ENCODE measurements around the gene VGF.

VGF gene

DNA sequence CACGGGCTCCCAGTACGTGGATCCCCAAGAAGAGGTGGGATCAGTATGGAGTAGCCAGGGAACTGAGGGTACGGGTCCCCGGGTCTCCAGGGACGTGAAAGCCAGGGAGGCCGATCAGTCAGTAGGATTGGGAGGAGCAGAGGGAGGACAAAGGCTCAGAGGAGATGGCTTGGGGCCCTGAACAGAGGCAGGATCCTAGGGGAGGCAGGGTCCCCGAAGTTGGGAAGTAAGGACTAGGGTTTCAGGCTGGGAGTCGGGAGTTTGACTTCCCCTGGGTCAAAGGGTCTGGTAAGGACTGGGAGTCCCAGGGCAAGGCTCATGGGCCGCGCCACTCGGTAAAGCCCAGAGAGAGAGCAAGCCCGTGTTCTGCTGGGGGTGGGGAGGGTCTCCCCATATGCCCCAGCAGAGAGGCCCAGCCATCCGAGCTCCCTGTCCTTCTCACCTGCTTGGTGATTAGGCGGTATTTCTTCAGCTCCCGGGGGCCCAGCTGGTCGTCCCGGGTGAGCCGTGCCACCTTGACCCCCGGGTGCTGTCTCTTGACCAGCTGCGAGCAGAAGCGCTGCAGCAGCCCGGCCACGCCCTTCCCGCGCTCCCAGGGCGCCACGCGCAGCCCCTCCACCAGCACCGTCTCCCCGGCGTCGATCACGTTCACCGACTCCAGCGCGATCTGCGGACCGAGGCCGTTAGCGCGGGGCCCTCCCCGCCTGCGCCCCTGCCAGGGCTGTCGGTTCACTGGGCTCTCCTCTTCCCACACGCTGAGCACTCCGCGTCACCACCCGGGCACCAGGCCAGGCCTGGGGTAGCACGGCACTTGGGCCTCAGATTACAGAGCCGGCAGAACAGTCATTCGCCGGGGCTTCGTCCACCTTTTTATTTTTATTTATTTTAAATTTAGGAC is 7.7 kb upstream of the VGF start:
- Histone ChIP-seq H3K27ac (ENCODE audit: low read depth, low read length) (no peak overlapping the region), H3K9ac (ENCODE audit: low read depth in 1 of 2, low read length in 2 of 2) (no peak overlapping the region), H3K36me3 (ENCODE audit: control insufficient read depth in 1 of 2, insufficient read depth in 2 of 2, low read length in 2 of 2) (no peaks in the 10 kb centered on the region), H3K4me3 (ENCODE audit: low read depth in 1 of 2, low read length in 2 of 2) (peak overlapping the region in 1 of 2 donors; percentile 43), H3K4me1 (ENCODE audit: control insufficient read depth in 1 of 2, insufficient read depth in 2 of 2, low read length in 2 of 2) (peaks cover 22 to 42% of the 10 kb centered on the region in 2 donors), H3K9me3 (ENCODE audit: control insufficient read depth in 1 of 2, low read length in 2 of 2) (no peaks in the 10 kb centered on the region), H3K27me3 (ENCODE audit: control insufficient read depth in 1 of 2, insufficient read depth in 2 of 2, low read length in 2 of 2) (peaks cover 66 to 76% of the 10 kb centered on the region in 2 donors)

DNA sequence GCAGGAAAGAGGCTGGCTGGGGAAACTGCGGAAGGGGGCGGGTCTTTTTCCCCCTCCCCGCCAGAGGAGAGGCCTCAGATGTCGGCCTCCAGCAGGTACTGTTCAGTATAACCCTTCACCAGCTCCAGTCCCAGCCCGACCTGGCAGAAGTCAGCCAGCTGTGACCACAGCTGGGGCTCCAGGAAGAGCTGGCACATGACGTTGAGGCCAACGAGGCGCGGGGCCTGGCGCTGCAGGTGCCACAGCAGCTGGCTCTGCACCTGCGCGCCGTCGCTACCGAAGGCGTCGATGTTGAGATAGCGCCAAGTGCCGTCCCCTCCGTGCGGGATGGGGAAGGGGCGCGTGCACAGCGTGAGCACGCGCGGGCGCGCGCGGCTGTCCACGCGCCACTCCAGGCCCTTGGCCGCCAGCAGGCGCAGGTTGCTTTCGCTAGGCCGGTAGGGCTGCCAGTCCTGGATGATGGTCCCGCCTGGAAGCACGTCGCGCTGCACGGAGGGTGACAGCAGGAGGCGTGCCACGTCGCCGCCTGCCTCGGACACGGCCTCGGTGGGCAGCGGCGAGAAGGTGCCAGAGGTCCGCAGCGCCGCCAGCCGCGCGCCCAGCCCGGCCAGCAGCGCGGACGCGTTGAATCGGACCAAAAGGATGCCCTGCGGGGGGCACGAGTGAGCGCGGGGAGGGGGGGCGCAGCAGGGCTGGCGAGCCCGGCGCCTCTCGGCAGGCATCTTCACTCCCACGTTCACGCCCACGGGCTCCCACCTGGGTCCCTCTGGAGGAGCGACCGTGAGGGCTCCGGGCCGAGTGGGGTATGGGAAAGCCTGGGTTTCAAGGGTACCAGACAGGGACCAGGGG is 6.9 kb upstream of the VGF start:
- Histone ChIP-seq H3K36me3 (ENCODE audit: control insufficient read depth in 1 of 2, insufficient read depth in 2 of 2, low read length in 2 of 2) (no peaks in the 10 kb centered on the region), H3K4me3 (ENCODE audit: low read depth in 1 of 2, low read length in 2 of 2) (peak overlapping the region; percentile 15 to 32), H3K4me1 (ENCODE audit: control insufficient read depth in 1 of 2, insufficient read depth in 2 of 2, low read length in 2 of 2) (peaks cover 22 to 42% of the 10 kb centered on the region in 2 donors), H3K27me3 (ENCODE audit: control insufficient read depth in 1 of 2, insufficient read depth in 2 of 2, low read length in 2 of 2) (peaks cover 69 to 77% of the 10 kb centered on the region in 2 donors), H3K27ac (ENCODE audit: low read depth, low read length) (no peak overlapping the region), H3K9ac (ENCODE audit: low read depth in 1 of 2, low read length in 2 of 2) (no peak overlapping the region), H3K9me3 (ENCODE audit: control insufficient read depth in 1 of 2, low read length in 2 of 2) (no peaks in the 10 kb centered on the region)

DNA sequence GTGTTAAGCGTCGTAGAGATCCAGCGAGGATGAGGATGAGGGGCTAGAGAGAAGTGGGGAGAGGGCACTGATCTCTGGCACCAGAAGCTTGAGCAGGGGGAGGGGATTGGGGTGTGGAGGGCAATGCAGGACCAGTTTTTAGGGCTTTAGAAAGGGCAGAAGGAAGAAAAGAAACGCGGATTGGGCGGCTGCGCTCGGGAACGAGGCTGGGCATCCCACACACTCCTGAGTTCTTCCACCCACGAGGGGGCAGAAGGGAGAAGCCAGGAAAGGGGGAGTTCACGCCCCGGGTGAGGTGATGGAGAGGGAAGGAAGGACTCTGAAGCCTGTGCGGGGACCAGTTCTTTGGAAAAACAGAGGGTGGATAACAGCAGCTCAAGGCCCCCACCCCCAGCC is 6.1 kb upstream of the VGF start:
- no peak overlapping the region for H3K4me3 ChIP-seq (ENCODE audit: low read depth in 1 of 2, low read length in 2 of 2)
- no peaks in the 10 kb centered on the region for H3K36me3 ChIP-seq (ENCODE audit: control insufficient read depth in 1 of 2, insufficient read depth in 2 of 2, low read length in 2 of 2)
- no peak overlapping the region for H3K9ac ChIP-seq (ENCODE audit: low read depth in 1 of 2, low read length in 2 of 2)
- H3K27ac ChIP-seq (ENCODE audit: low read depth, low read length), result no peak overlapping the region
- no peaks in the 10 kb centered on the region for H3K9me3 ChIP-seq (ENCODE audit: control insufficient read depth in 1 of 2, low read length in 2 of 2)
- peaks cover 72 to 79% of the 10 kb centered on the region in 2 donors for H3K27me3 ChIP-seq (ENCODE audit: control insufficient read depth in 1 of 2, insufficient read depth in 2 of 2, low read length in 2 of 2)
- peaks cover 22 to 42% of the 10 kb centered on the region in 2 donors for H3K4me1 ChIP-seq (ENCODE audit: control insufficient read depth in 1 of 2, insufficient read depth in 2 of 2, low read length in 2 of 2)

DNA sequence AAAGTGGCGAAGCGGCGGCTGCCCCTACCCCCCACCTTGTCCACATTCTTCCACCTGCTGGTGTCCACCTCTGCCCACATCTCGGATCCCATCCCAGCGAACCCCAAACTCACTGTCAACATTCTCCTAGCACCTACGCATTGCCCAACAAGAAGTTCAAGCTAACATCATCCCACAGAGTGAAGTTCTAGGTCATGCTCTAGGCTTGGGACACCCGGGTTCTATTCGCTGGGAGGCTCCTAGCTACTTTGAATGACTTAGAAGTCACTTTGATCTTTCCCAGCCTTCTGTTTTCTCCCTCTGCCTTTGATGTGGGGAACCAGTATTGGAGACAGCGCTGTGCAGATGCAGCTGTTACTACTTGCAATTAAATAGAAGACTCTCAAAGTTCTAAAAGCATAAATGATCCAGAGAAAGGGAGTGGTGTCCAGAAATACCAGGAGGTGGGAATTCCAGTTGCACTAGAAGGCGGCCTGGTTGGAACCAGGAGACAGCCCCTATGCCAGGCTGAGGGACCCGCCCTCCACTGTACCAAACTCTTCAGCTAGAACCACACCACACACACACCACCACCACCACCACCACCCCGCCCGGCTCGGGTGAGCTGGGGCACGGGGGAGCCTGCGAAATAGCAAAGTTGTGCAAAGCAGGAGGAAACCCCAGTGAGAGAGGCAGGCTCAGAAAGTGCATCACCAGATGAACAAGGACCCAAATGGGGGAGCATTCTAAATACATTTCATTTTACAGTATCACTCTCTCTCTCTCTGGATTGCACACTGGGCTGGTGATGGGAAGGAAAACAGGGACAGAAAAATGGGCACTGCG is 5.5 kb upstream of the VGF start:
- H3K27ac ChIP-seq (ENCODE audit: low read depth, low read length), result no peak overlapping the region
- H3K4me1 ChIP-seq (ENCODE audit: control insufficient read depth in 1 of 2, insufficient read depth in 2 of 2, low read length in 2 of 2), result peaks cover 27 to 46% of the 10 kb centered on the region in 2 donors
- H3K4me3 ChIP-seq (ENCODE audit: low read depth in 1 of 2, low read length in 2 of 2), result no peak overlapping the region
- no peaks in the 10 kb centered on the region for H3K36me3 ChIP-seq (ENCODE audit: control insufficient read depth in 1 of 2, insufficient read depth in 2 of 2, low read length in 2 of 2)
- H3K9me3 ChIP-seq (ENCODE audit: control insufficient read depth in 1 of 2, low read length in 2 of 2), result no peaks in the 10 kb centered on the region
- H3K27me3 ChIP-seq (ENCODE audit: control insufficient read depth in 1 of 2, insufficient read depth in 2 of 2, low read length in 2 of 2), result peaks cover 76 to 82% of the 10 kb centered on the region in 2 donors
- H3K9ac ChIP-seq (ENCODE audit: low read depth in 1 of 2, low read length in 2 of 2), result no peak overlapping the region

DNA sequence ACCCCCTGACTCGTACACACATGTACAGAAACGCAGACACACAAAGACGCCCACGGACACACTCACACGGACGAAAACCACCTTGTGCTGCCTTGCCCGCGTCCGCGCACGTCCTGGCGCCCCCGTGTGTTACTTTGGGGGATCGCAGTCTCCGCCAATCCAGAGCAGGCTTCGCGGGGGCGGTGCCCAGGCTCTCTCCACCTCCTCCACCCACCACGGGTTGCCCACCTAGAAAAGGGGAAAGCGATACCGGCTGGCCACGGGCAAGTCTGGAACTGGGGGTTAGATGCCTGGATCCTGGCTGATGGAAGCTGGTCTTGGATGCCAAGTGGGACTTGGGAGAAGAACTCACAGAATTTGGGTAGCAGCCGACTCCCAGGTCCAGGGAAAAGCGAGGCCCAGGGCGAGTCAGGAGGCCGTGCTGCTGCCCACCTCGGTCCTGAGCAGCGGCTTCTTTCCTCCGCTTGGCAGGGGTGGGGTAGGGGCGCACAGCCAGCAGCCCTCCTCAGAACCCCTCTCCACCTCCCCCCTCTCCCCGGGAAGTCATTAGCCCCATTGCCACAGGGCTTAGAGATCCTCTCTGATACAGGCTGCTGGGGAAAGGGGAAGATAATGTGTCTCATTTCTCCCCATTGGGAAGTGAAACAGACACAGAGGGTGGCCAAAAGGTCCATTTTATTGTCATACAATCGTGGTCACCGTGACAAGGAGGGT is 4.6 kb upstream of the VGF start:
- Histone ChIP-seq H3K9me3 (ENCODE audit: control insufficient read depth in 1 of 2, low read length in 2 of 2) (no peaks in the 10 kb centered on the region), H3K4me1 (ENCODE audit: control insufficient read depth in 1 of 2, insufficient read depth in 2 of 2, low read length in 2 of 2) (peaks cover 29 to 53% of the 10 kb centered on the region in 2 donors), H3K27me3 (ENCODE audit: control insufficient read depth in 1 of 2, insufficient read depth in 2 of 2, low read length in 2 of 2) (peaks cover 81 to 86% of the 10 kb centered on the region in 2 donors), H3K9ac (ENCODE audit: low read depth in 1 of 2, low read length in 2 of 2) (no peak overlapping the region), H3K27ac (ENCODE audit: low read depth, low read length) (no peak overlapping the region), H3K36me3 (ENCODE audit: control insufficient read depth in 1 of 2, insufficient read depth in 2 of 2, low read length in 2 of 2) (no peaks in the 10 kb centered on the region), H3K4me3 (ENCODE audit: low read depth in 1 of 2, low read length in 2 of 2) (no peak overlapping the region)

DNA sequence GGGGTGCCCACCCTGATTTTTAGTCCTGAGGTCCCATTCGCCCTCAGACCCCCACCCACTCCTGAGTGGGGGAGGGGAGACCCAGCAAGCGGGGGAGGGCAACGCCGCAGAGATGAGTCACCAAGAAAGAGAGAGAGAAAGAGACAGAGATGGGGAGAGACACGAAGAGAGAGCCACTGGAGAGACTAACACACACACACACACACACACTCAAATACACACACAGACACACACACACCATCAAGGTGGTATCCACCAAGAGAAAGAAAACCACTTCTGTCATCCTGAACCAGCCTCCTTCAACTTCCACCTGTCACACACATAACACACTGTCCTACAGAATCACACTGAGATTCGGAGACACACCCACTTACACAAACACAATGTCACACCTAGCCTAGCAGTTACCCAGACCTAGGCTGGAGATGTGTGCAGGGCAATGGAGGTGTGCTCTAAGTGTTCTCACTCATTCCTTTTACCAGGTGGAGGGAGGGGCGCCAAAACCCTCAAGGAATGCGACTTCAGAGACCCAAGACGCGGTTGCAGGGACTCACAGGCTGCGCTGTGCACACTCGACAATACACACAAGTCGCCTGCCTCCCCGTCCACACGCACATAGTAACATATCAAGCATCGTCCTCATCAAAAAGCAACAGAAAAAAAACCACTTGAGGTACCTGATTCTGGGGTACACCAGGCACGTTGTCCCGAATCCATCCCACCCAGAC is 3.9 kb upstream of the VGF start:
- Histone ChIP-seq H3K4me1 (ENCODE audit: control insufficient read depth in 1 of 2, insufficient read depth in 2 of 2, low read length in 2 of 2) (peaks cover 29 to 57% of the 10 kb centered on the region in 2 donors), H3K36me3 (ENCODE audit: control insufficient read depth in 1 of 2, insufficient read depth in 2 of 2, low read length in 2 of 2) (no peaks in the 10 kb centered on the region), H3K27me3 (ENCODE audit: control insufficient read depth in 1 of 2, insufficient read depth in 2 of 2, low read length in 2 of 2) (peaks cover 84 to 90% of the 10 kb centered on the region in 2 donors), H3K27ac (ENCODE audit: low read depth, low read length) (no peak overlapping the region), H3K9me3 (ENCODE audit: control insufficient read depth in 1 of 2, low read length in 2 of 2) (no peaks in the 10 kb centered on the region), H3K9ac (ENCODE audit: low read depth in 1 of 2, low read length in 2 of 2) (no peak overlapping the region), H3K4me3 (ENCODE audit: low read depth in 1 of 2, low read length in 2 of 2) (no peak overlapping the region)

DNA sequence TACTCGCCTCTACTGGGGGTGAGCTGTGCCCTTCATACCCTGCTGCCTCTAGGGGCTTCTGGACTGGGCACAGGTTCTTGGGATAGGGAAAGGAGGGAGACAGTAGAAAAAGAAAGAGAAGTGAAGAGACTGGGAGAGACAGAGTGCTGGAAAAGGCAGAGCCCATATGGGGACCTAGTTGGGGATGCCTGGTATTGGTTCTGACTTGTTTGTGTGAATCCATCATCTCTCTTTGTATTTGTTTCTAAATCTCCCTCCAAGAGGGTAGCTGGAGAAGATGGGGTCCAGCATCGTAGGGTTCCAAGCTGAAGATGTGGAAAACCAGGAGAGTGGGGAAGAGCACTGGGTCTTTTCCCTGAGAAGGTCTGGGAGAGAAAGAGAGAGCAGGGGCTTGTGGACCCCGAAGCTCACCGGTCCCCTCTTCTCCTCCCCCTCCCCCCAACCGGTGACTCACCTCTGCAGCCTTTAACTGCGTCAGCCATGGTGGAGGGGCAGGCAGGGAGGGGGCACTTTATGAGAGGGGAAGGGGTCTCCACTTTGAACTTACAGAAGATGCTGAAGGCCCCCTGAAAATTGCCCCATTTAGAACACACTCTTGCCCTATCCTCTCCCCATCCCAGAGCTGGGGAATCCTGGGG is 3.2 kb upstream of the VGF start:
- no peak overlapping the region for H3K27ac ChIP-seq (ENCODE audit: low read depth, low read length)

DNA sequence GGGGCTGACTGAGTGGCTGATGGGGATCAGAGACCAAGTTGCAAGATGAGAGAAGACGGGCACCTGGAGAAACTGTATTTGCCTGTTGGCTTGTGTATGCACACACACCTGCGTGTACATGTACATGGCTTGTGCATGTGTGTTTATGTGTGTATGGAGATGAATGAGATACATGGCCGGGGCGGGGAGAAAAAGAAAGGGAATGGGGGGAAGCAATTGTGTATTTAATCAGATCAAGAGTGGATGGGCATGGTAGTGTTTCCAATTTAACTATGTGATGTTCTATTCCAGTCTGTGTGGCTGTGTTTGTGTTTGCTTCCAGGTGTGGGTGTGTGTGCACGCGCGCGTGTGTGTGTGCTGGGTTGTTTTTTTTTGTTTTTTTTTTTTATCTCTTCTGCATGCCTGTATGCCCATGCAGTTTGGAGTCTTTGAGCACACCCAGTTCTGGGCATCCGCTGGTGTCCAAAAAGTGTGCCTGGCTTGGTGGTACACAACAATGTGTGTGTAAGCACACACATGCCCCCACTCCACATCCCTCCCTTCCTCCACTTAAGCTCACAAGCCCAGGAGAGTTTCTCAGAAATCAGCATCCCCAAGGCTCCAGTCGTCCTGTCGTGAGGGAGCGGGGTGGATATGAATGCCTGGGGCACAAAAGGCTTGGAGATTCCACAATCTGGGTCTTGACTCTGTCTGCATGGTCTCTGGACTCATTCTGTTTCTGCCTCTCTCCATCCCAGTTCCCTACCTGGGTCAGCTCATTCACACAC is 2.5 kb upstream of the VGF start:
- no peak overlapping the region for H3K27ac ChIP-seq (ENCODE audit: low read depth, low read length)
- peaks cover 76 to 85% of the 10 kb centered on the region in 2 donors for H3K27me3 ChIP-seq (ENCODE audit: control insufficient read depth in 1 of 2, insufficient read depth in 2 of 2, low read length in 2 of 2)
- no peaks in the 10 kb centered on the region for H3K36me3 ChIP-seq (ENCODE audit: control insufficient read depth in 1 of 2, insufficient read depth in 2 of 2, low read length in 2 of 2)
- peaks cover 24 to 51% of the 10 kb centered on the region in 2 donors for H3K4me1 ChIP-seq (ENCODE audit: control insufficient read depth in 1 of 2, insufficient read depth in 2 of 2, low read length in 2 of 2)
- H3K9me3 ChIP-seq (ENCODE audit: control insufficient read depth in 1 of 2, low read length in 2 of 2), result no peaks in the 10 kb centered on the region
- no peak overlapping the region for H3K4me3 ChIP-seq (ENCODE audit: low read depth in 1 of 2, low read length in 2 of 2)
- H3K9ac ChIP-seq (ENCODE audit: low read depth in 1 of 2, low read length in 2 of 2), result no peak overlapping the region

More for the DNA sequence above, 3.2 kb upstream of the VGF start:
- Histone ChIP-seq H3K36me3 (ENCODE audit: control insufficient read depth in 1 of 2, insufficient read depth in 2 of 2, low read length in 2 of 2) (no peaks in the 10 kb centered on the region), H3K9me3 (ENCODE audit: control insufficient read depth in 1 of 2, low read length in 2 of 2) (no peaks in the 10 kb centered on the region), H3K4me3 (ENCODE audit: low read depth in 1 of 2, low read length in 2 of 2) (no peak overlapping the region), H3K9ac (ENCODE audit: low read depth in 1 of 2, low read length in 2 of 2) (no peak overlapping the region), H3K27me3 (ENCODE audit: control insufficient read depth in 1 of 2, insufficient read depth in 2 of 2, low read length in 2 of 2) (peaks cover 83 to 92% of the 10 kb centered on the region in 2 donors), H3K4me1 (ENCODE audit: control insufficient read depth in 1 of 2, insufficient read depth in 2 of 2, low read length in 2 of 2) (peaks cover 29 to 55% of the 10 kb centered on the region in 2 donors)
